ENCODE data around the gene TSHB.

Gene TSHB

DNA sequence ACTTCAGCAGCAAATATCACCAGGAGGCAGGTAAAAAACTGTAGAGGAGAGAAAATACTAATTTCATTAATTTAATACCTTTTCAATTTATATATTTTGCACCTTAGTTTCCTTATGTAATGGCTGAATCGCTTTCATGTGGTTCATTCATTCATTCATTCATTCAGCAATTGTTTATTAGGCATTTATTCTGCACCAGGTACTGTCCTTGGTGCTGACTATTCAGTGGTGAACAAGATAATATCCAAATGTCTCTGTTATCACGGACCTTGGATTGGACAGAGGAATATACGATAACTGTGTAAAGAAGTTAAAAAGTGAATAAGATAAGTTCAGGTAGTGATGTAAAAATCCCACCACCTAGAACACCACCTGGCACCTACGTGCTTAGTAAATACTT is 30.9 kb downstream of the TSHB start:
- no peak for DNase-seq (ENCODE audit: low spot score)

DNA sequence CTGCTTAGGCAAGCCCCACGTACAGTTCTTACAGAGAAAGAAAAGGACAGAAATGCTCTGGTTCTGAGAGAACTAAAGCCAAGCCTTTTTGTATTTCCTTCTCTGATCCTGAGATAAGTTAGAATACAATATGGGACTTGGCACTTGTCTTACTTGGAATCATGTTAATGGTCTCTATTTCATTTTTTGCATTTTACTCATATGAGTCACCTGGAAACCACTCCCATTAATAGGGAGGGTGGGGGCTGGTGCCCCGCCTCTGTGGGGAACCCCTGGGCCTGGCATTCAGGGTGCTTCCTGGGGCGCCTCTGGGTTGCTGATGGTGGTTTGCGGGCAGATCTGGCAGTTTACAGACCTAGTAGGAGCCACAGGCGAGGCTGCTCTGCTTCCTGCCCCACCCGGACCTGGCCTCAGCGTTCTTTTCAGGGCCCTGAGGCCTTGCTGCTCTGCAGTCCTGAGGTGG is 32.9 kb downstream of the TSHB start:
- no peak for DNase-seq (ENCODE audit: low spot score)

GRCh38 chr1:115063228-115063901 is 33.7 kb downstream of the TSHB start:
- DNase-seq (ENCODE audit: low spot score), result no peak

GRCh38 chr1:115064461-115064860 is 34.8 kb downstream of the TSHB start:
- DNase-seq (ENCODE audit: low spot score), result no peak

DNA sequence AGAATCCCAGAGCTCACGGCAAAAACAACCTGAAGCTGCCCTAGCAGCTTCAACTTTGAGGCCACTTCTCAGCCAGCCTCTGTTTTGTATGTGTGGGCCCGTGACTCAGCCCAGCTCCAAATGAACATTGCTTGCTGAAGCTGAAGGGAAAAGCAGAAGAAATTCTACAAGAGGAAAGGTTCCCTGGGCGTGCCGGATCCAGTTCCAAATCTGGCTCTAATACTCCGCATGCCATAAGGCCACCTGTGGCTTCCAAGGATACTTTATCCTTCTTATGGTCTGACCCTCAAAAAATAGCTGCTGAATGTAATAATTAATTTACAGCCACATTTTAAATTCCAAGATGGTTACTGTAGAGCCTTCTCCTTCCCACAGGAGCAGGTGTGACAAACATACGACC is 35.4 kb downstream of the TSHB start:
- DNase-seq (ENCODE audit: low spot score), result no peak

- DNase-seq (ENCODE audit: low spot score), result peak; percentile 26
These were observed 37.7 kb downstream of the TSHB start for GRCh38 chr1:115067161-115067859.

- DNase-seq (ENCODE audit: low spot score), result no peak
These were observed 39.4 kb downstream of the TSHB start for GRCh38 chr1:115068826-115069585.

DNA sequence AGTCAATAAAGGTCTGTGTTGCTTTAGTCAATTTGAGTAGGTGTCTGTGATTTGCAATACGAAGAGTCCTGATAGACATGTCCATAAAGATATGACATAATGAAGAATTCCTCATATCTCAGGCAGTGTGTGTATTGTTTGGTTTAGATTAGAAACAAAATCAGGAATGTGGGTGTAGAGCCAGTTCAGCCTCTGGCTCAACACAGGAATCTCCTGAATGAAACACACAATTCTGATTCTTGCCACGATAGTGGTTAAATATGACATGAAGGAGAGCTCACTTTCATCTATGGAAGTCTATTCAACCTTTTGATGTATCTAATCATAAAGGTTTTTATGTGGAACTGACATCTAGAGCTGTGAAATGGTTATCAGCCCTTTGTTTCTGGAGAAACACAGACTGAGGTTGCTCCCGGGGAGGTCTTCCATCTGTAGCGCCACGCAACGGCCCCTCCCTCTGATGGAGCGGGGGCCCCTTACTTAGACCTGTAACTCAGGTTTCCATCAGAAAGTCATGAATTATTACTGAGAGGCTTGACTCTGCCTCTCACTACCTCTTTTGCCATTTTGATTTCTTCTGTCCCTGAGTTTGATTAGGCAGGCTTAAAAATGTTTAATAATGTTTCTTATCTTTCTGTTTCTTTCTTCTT is 40.2 kb downstream of the TSHB start:
- DNase-seq (ENCODE audit: low spot score), result no peak

GRCh38 chr1:115071012-115071664 is 41.5 kb downstream of the TSHB start:
- no peak for DNase-seq (ENCODE audit: low spot score)

DNA sequence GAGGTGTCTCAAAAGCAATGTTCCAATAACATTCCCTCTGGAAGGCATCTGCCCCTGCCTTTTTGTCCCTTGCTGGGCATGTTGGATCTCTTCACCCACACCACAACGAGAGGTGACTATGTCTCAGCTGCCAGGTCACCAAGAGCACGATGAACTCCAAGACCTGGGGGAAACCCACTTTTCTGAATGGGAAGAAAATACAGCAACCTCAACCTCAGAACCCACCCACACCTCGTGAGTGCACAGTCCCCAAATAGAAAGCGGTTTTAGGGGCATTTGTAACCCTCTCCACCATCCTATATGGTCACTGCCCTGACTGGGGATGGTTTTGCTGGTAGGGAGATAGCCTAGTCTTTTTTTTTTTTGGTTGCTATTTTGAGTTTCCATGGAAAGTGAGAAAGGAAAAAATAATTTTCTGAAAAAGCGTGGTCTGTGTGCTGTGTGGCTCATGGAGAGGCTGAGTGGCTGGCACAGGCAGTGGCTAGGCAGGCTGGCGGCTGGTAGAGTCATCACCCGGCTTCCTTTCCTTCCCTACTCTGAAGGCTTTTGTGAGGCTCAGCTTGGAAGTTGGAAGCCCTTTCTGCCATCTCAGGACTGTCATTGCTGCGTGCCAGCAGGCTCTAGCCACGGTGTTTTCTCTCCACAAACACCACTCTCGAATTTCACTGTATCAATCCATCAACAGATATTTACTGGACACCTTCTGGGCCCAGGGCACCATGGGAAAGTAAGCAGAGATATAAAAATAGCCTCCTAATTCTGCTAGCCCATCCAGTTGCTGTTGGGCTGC is 43.9 kb downstream of the TSHB start:
- no peak for DNase-seq (ENCODE audit: low spot score)

GRCh38 chr1:115074839-115075534 is 45.4 kb downstream of the TSHB start:
- DNase-seq (ENCODE audit: low spot score), result no peak

GRCh38 chr1:115076384-115076915 is 46.8 kb downstream of the TSHB start:
- no peak for DNase-seq (ENCODE audit: low spot score)

DNA sequence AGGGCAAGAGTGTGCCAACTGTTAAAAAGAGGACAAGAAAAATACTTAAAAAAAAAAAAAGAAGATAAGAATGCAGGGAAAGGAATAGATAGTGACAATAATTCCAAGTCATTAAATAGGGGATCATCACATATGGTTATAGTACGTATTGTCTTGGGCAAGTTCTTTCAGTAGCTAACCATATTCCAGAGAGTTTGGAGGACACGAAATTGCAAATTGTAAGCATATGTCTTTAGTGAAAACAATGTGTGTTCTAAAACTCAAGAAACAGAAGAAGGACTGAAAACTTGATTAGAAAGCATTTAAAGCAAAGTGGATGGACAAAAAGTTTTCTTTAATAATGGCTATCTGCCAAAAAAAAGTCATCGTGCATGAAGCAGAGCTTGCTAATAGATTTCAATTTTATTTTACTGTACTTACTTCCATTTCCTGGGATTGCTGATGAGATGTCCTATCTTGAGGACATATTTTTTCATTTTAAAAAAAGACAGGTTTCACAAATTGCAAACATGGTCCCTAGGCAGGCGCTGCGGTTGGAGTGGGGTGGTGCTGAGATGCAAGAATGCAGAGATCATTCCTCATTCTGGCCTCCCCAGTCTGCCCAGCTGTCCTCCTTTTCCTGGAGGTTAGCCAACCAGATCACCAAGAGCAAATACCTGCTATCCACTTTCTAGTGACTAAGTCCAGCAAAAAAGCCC is 47.8 kb downstream of the TSHB start:
- no peak for DNase-seq (ENCODE audit: low spot score)

DNA sequence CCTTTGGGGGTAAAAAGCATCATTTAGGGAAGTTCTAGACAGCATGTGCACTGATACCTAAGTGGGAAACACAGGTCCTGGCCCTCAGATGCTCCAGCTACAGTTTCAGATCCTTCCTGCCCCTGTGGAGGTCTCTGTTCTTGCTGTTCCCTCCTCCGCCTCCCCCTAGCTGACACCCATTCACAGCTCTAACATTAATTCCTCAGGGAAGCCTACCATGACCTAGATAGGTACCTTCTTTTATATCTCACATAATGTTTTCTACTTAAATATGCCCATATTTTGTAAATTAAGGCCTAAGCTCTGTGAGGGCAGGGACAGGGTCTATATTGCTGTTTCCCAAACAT is 48.3 kb downstream of the TSHB start:
- no peak for DNase-seq (ENCODE audit: low spot score)

DNA sequence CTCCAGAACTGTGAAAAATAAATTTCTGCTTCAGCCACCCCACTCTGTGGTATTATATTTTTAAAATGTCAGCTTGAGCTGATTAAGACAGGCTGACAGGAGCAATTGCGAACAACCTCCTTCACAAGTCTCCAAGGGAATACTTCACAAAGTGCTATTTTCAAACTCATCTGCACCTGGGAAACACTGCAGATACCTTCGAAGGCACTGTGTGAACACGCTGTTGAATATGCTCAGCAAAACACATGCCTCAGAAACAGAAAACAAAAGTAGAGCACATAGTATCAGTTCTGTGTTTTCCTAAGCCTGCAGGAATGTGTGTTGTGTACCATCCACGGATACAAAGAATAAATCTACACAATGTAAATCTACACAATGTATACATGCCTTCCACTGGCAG is 49.1 kb downstream of the TSHB start:
- no peak for DNase-seq (ENCODE audit: low spot score)

- no peak for DNase-seq (ENCODE audit: low spot score)
These were observed 53.3 kb downstream of the TSHB start for GRCh38 chr1:115082949-115083348.

Measured in AG08396 (cell line).